ENCODE results near the gene TMEM183A. TPM values are rescaled to one million over a fixed set of nuclear protein-coding genes. Genes with fewer than 3 reads are reported as not detected.

The TMEM183A gene
- total RNA-seq, 1 experiment from 2014 or later = 84.4 TPM

GRCh38 chr1:202987922-202988583, 19.1 kb upstream of the TMEM183A start:
- BruUV-seq (replicated peaks) = no TSS peak
- CTCF ChIA-PET = interaction anchor here (1.5 kb wide), 1 partner anchor 10 kb away, joined by 3 read pairs; no protein-coding TSS in a partner anchor
- no peak for DNase-seq
- Mint-ChIP-seq H3K4me3 (ENCODE audit: low read depth, unreplicated experiment) (no peak overlapping the region), H3K27ac (ENCODE audit: unreplicated experiment) (no peak overlapping the region), H3K4me1 (ENCODE audit: low read depth, unreplicated experiment) (no peaks in the 10 kb centered on the region), H3K9me3 (ENCODE audit: low read depth, unreplicated experiment) (no peaks in the 10 kb centered on the region), H3K36me3 (ENCODE audit: insufficient read depth, unreplicated experiment) (no peaks in the 10 kb centered on the region), H3K27me3 (ENCODE audit: unreplicated experiment) (peaks cover 52% of the 10 kb centered on the region)
- TF ChIP-seq CTCF (IDR thresholded peaks at IDR 0.05; ENCODE audit: unreplicated experiment) = no peak
- intact Hi-C loops (cut with micrococcal nuclease; ENCODE audit: unreplicated experiment) = no loop called here

- H3K9me3 Mint-ChIP-seq (ENCODE audit: low read depth, unreplicated experiment) = no peaks in the 10 kb centered on the region
- DNase-seq = no peak
- no peak overlapping the region for H3K27ac Mint-ChIP-seq (ENCODE audit: unreplicated experiment)
- H3K27me3 Mint-ChIP-seq (ENCODE audit: unreplicated experiment) = peaks cover 67% of the 10 kb centered on the region
- no peaks in the 10 kb centered on the region for H3K36me3 Mint-ChIP-seq (ENCODE audit: insufficient read depth, unreplicated experiment)
- no peak overlapping the region for H3K4me3 Mint-ChIP-seq (ENCODE audit: low read depth, unreplicated experiment)
- intact Hi-C loops (cut with micrococcal nuclease; ENCODE audit: unreplicated experiment) = no loop called here
- CTCF ChIA-PET = no interaction called here
- BruUV-seq (replicated peaks) = no TSS peak
- no peak for TF ChIP-seq CTCF (IDR thresholded peaks at IDR 0.05; ENCODE audit: unreplicated experiment)
- H3K4me1 Mint-ChIP-seq (ENCODE audit: low read depth, unreplicated experiment) = peaks cover 5% of the 10 kb centered on the region
Measured at GRCh38 chr1:202989879-202990278, 17.3 kb upstream of the TMEM183A start.

- DNase-seq = no peak
- CTCF ChIA-PET = no interaction called here
- no peak for TF ChIP-seq CTCF (IDR thresholded peaks at IDR 0.05; ENCODE audit: unreplicated experiment)
- H3K27ac Mint-ChIP-seq (ENCODE audit: unreplicated experiment) = no peak overlapping the region
- no peaks in the 10 kb centered on the region for H3K36me3 Mint-ChIP-seq (ENCODE audit: insufficient read depth, unreplicated experiment)
- peaks cover 76% of the 10 kb centered on the region for H3K27me3 Mint-ChIP-seq (ENCODE audit: unreplicated experiment)
- H3K4me3 Mint-ChIP-seq (ENCODE audit: low read depth, unreplicated experiment) = no peak overlapping the region
- BruUV-seq (replicated peaks) = no TSS peak
- intact Hi-C loops (cut with micrococcal nuclease; ENCODE audit: unreplicated experiment) = no loop called here
- H3K9me3 Mint-ChIP-seq (ENCODE audit: low read depth, unreplicated experiment) = no peaks in the 10 kb centered on the region
- H3K4me1 Mint-ChIP-seq (ENCODE audit: low read depth, unreplicated experiment) = peaks cover 10% of the 10 kb centered on the region
Measured at GRCh38 chr1:202991112-202991511, 16.1 kb upstream of the TMEM183A start.

- CTCF ChIA-PET = interaction anchor here (0.7 kb wide), 1 partner anchor 842 kb away, joined by 3 read pairs; no protein-coding TSS in a partner anchor
- H3K27me3 Mint-ChIP-seq (ENCODE audit: unreplicated experiment) = peaks cover 79% of the 10 kb centered on the region
- no peak overlapping the region for H3K4me3 Mint-ChIP-seq (ENCODE audit: low read depth, unreplicated experiment)
- no peak for TF ChIP-seq CTCF (IDR thresholded peaks at IDR 0.05; ENCODE audit: unreplicated experiment)
- intact Hi-C loops (cut with micrococcal nuclease; ENCODE audit: unreplicated experiment) = loop anchor here (5.0 kb wide), 1 partner anchor 242 kb away; no protein-coding TSS in a partner anchor
- DNase-seq = no peak
- H3K27ac Mint-ChIP-seq (ENCODE audit: unreplicated experiment) = no peak overlapping the region
- H3K9me3 Mint-ChIP-seq (ENCODE audit: low read depth, unreplicated experiment) = no peaks in the 10 kb centered on the region
- no peaks in the 10 kb centered on the region for H3K36me3 Mint-ChIP-seq (ENCODE audit: insufficient read depth, unreplicated experiment)
- no TSS peak for BruUV-seq (replicated peaks)
- peaks cover 18% of the 10 kb centered on the region for H3K4me1 Mint-ChIP-seq (ENCODE audit: low read depth, unreplicated experiment)
Measured at GRCh38 chr1:202994756-202995155, 12.4 kb upstream of the TMEM183A start.

Measured in Calu3 (cell line).